K562 (cell line): ENCODE measurements around the gene HSD17B1. TPM values are rescaled to one million over a fixed set of nuclear protein-coding genes. Genes with fewer than 3 reads are reported as not detected.
A peak's percentile ranks its signal among the peaks of the same experiment; 100 is the strongest.

Experiments used
- CXXC5 ChIP-seq: fragments of 250-450 bp; sonication (Bioruptor Pico); IDR thresholded peaks from 2 replicates; pipeline ENCODE4 v1.8.0; 2022; ENCODE audit warnings: inconsistent platforms, mild to moderate bottlenecking, moderate library complexity
- ELF2 ChIP-seq: fragments of 250-450 bp; sonication (Bioruptor Pico); IDR thresholded peaks from 2 replicates; pipeline ENCODE4 v1.5.0; 2021; ENCODE audit warnings: mild to moderate bottlenecking
- EP300 ChIP-seq: IDR thresholded peaks from 2 replicates; pipeline ENCODE4 v1.6.1; 2012; ENCODE audit warnings: low read length, improper control_type of control experiment
- FOS ChIP-seq: IDR thresholded peaks from 3 replicates; pipeline ENCODE4 v1.6.1; 2011; ENCODE audit not compliant: insufficient read length; ENCODE audit errors: extremely low read depth
- HMG20B ChIP-seq: fragments of 250-450 bp; sonication (Bioruptor Pico); IDR thresholded peaks from 2 replicates; pipeline ENCODE4 v1.5.0; 2021; ENCODE audit warnings: mild to moderate bottlenecking
- NFIC ChIP-seq: fragments of 450-650 bp; IDR thresholded peaks from 2 replicates; pipeline ENCODE4 v1.6.1; 2017; ENCODE audit warnings: mild to moderate bottlenecking, inconsistent platforms
- RBM39 ChIP-seq: fragments of 200-400 bp; formaldehyde crosslinking; optimal IDR thresholded peaks from 2 replicates; pipeline ENCODE3; 2018; ENCODE audit warnings: low read depth, low read length
- SRF ChIP-seq, 2 experiments: fragments of 250-450, 450-650 bp in 1 of 2; sonication (Bioruptor Pico) in 1 of 2; sonication (generic) in 1 of 2; formaldehyde crosslinking; IDR thresholded peaks; 2 replicates each; pipeline versions ENCODE4 v1.5.0 to v1.5.1; 2020 to 2022; ENCODE audit warnings: mild to moderate bottlenecking in 1 of 2, missing genetic modification reagents in 1 of 2
- THRB ChIP-seq: fragments of 450-650 bp; formaldehyde crosslinking; conservative IDR thresholded peaks from 2 replicates; pipeline ENCODE4 v1.4.0; 2022; ENCODE audit warnings: mild to moderate bottlenecking, missing genetic modification characterization
- UBTF ChIP-seq, 2 experiments: IDR thresholded peaks; 2 replicates each; pipeline ENCODE4 v1.6.1; 2012; ENCODE audit warnings: improper control_type of control experiment in 2 of 2, low read depth in 2 of 2, low read length in 2 of 2, borderline replicate concordance in 1 of 2
- USF2 ChIP-seq: sonication (generic); formaldehyde crosslinking; IDR thresholded peaks from 2 replicates; pipeline ENCODE4 v1.5.0; 2020; ENCODE audit warnings: missing genetic modification reagents
- ZBED1 ChIP-seq: IDR thresholded peaks from 2 replicates; pipeline ENCODE4 v1.6.1; 2014
- ZNF23 ChIP-seq: fragments of 250-450 bp; sonication (Bioruptor Pico); IDR thresholded peaks from 2 replicates; pipeline ENCODE4 v1.4.0; 2020; ENCODE audit warnings: mild to moderate bottlenecking
- ZNF586 ChIP-seq: fragments of 450-650 bp; formaldehyde crosslinking; conservative IDR thresholded peaks from 2 replicates; pipeline ENCODE4 v1.4.0; 2020; ENCODE audit warnings: mild to moderate bottlenecking, moderate library complexity
- ZNF696 ChIP-seq: fragments of 250-450 bp; sonication (Bioruptor Pico); conservative IDR thresholded peaks from 2 replicates; pipeline ENCODE4 v1.4.0; 2020; ENCODE audit warnings: mild to moderate bottlenecking, moderate library complexity
- polyA plus RNA-seq, 8 experiments: library from polyadenylated mRNA; depleted of rRNA in 4 of 8; stranded (reverse) in 5 of 8; unstranded in 3 of 8; fragments of >200 nt; fragmentation: Nextera tagmentation in 2 of 8; fragmentation: Illumina TruSeq in 1 of 8; extraction: Ambion mirVana in 2 of 8; extraction: Trizol in 1 of 8; gene quantifications; 2 replicates each; pipeline versions ENCODE4 v1.2.1 to v1.2.3, GENCODE V29; 2011 to 2014; ENCODE audit warnings: inconsistent platforms in 1 of 8, missing spikeins in 1 of 8
- total RNA-seq, 7 experiments: library from RNA; depleted of rRNA in 6 of 7; stranded (reverse); fragments of >200 nt in 6 of 7; fragmentation: Illumina TruSeq in 2 of 7; extraction: Trizol in 2 of 7; gene quantifications; 2 replicates each; pipeline versions ENCODE4 v1.2.1 to v1.2.3, GENCODE V29; 2011 to 2021; ENCODE audit warnings: low replicate concordance in 1 of 7
- TF ChIP-seq, protein P1 (sequence below): fragments of 450-650 bp; formaldehyde crosslinking; IDR thresholded peaks from 2 replicates; pipeline ENCODE4 v1.4.0; 2022; ENCODE audit warnings: missing genetic modification characterization
- TF ChIP-seq, protein P2 (sequence below): sonication (generic); formaldehyde crosslinking; IDR thresholded peaks from 2 replicates; pipeline ENCODE4 v1.8.1; 2023; ENCODE audit warnings: missing genetic modification reagents, mild to moderate bottlenecking, borderline replicate concordance

Gene HSD17B1
- total and polyA plus RNA-seq, 9 of the 15 experiments (the other 6 are each of a cell fraction or from before 2014, with no cell fraction given), result 0.55 to 21.1 (median 3.6) TPM

GRCh38 chr17:42566883-42567573 lies 14.3 kb downstream of the HSD17B1 start, which contains the start of gene MLX (continued):
- TF ChIP-seq THRB (CRISPR knock-in tag) (no peak), FOS (peak; percentile 71), NFIC (peak; percentile 99), HMG20B (CRISPR knock-in tag) (no peak), UBTF (IDR thresholded peaks at IDR 0.05; ENCODE audit: borderline replicate concordance in 1 of 2, low read depth in 2 of 2, low read length in 2 of 2) (no peak), SRF (CRISPR knock-in tag; IDR thresholded peaks at IDR 0.05) (no peak), EP300 (no peak), CXXC5 (CRISPR knock-in tag) (peak; percentile 74), ZNF23 (CRISPR knock-in tag) (no peak), RBM39 (no peak), ZNF696 (CRISPR knock-in tag) (no peak), ZBED1 (0 out of 2 replicates have a peak, but pooled peaks have one; percentile 37), USF2 (peak; percentile 100), ELF2 (CRISPR knock-in tag) (peak; percentile 63; the same call in 1 of the 2 replicates), ZNF586 (no peak)
- TF ChIP-seq, protein P1, sequence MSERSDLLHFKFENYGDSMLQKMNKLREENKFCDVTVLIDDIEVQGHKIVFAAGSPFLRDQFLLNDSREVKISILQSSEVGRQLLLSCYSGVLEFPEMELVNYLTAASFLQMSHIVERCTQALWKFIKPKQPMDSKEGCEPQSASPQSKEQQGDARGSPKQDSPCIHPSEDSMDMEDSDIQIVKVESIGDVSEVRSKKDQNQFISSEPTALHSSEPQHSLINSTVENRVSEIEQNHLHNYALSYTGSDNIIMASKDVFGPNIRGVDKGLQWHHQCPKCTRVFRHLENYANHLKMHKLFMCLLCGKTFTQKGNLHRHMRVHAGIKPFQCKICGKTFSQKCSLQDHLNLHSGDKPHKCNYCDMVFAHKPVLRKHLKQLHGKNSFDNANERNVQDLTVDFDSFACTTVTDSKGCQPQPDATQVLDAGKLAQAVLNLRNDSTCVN (CRISPR knock-in tag), result no peak
- TF ChIP-seq, protein P2, sequence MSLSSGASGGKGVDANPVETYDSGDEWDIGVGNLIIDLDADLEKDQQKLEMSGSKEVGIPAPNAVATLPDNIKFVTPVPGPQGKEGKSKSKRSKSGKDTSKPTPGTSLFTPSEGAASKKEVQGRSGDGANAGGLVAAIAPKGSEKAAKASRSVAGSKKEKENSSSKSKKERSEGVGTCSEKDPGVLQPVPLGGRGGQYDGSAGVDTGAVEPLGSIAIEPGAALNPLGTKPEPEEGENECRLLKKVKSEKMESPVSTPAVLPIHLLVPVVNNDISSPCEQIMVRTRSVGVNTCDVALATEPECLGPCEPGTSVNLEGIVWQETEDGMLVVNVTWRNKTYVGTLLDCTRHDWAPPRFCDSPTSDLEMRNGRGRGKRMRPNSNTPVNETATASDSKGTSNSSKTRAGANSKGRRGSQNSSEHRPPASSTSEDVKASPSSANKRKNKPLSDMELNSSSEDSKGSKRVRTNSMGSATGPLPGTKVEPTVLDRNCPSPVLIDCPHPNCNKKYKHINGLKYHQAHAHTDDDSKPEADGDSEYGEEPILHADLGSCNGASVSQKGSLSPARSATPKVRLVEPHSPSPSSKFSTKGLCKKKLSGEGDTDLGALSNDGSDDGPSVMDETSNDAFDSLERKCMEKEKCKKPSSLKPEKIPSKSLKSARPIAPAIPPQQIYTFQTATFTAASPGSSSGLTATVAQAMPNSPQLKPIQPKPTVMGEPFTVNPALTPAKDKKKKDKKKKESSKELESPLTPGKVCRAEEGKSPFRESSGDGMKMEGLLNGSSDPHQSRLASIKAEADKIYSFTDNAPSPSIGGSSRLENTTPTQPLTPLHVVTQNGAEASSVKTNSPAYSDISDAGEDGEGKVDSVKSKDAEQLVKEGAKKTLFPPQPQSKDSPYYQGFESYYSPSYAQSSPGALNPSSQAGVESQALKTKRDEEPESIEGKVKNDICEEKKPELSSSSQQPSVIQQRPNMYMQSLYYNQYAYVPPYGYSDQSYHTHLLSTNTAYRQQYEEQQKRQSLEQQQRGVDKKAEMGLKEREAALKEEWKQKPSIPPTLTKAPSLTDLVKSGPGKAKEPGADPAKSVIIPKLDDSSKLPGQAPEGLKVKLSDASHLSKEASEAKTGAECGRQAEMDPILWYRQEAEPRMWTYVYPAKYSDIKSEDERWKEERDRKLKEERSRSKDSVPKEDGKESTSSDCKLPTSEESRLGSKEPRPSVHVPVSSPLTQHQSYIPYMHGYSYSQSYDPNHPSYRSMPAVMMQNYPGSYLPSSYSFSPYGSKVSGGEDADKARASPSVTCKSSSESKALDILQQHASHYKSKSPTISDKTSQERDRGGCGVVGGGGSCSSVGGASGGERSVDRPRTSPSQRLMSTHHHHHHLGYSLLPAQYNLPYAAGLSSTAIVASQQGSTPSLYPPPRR, result no peak
